ENCODE results near the gene FRAS1.
A peak's percentile ranks its signal among the peaks of the same experiment; 100 is the strongest.
"Not testable (repeated sequence)": the region's sequence is repeated elsewhere in the genome, so short reads cannot be mapped to it uniquely, and the experiment has no call there.

The FRAS1 gene

GRCh38 chr4:78291277-78291676, 234.2 kb downstream of the FRAS1 start:
- Histone ChIP-seq H3K9me3 (ENCODE audit: control insufficient read depth, low read length) (no peaks in the 10 kb centered on the region), H3K9ac (ENCODE audit: low read length) (no peak overlapping the region), H3K4me1 (ENCODE audit: control insufficient read depth, insufficient read depth, low read length) (peaks cover 43% of the 10 kb centered on the region), H3K4me3 (ENCODE audit: low read length) (no peak overlapping the region), H3K36me3 (ENCODE audit: control insufficient read depth, insufficient read depth, low read length, severe bottlenecking) (no peaks in the 10 kb centered on the region), H3K27me3 (replicated peaks; ENCODE audit: control insufficient read depth, insufficient read depth, low read length) (no peaks in the 10 kb centered on the region)
- no peak for DNase-seq (ENCODE audit: low read depth)

- no peaks in the 10 kb centered on the region for H3K9me3 ChIP-seq (ENCODE audit: control insufficient read depth, low read length)
- H3K27me3 ChIP-seq (replicated peaks; ENCODE audit: control insufficient read depth, insufficient read depth, low read length): no peaks in the 10 kb centered on the region
- H3K36me3 ChIP-seq (ENCODE audit: control insufficient read depth, insufficient read depth, low read length, severe bottlenecking): no peaks in the 10 kb centered on the region
- H3K4me1 ChIP-seq (ENCODE audit: control insufficient read depth, insufficient read depth, low read length): peaks cover 53% of the 10 kb centered on the region
- no peak overlapping the region for H3K9ac ChIP-seq (ENCODE audit: low read length)
- DNase-seq (ENCODE audit: low read depth): no peak
- no peak overlapping the region for H3K4me3 ChIP-seq (ENCODE audit: low read length)
These were observed 235.2 kb downstream of the FRAS1 start for GRCh38 chr4:78292341-78292740.

GRCh38 chr4:78292856-78293255, 235.7 kb downstream of the FRAS1 start:
- Histone ChIP-seq H3K36me3 (ENCODE audit: control insufficient read depth, insufficient read depth, low read length, severe bottlenecking) (no peaks in the 10 kb centered on the region), H3K9me3 (ENCODE audit: control insufficient read depth, low read length) (no peaks in the 10 kb centered on the region), H3K4me3 (ENCODE audit: low read length) (peak overlapping the region; percentile 41), H3K9ac (ENCODE audit: low read length) (peak overlapping the region; percentile 34), H3K27me3 (replicated peaks; ENCODE audit: control insufficient read depth, insufficient read depth, low read length) (no peaks in the 10 kb centered on the region), H3K4me1 (ENCODE audit: control insufficient read depth, insufficient read depth, low read length) (peaks cover 56% of the 10 kb centered on the region)
- peak; percentile 9 for DNase-seq (ENCODE audit: low read depth)

- Histone ChIP-seq H3K9me3 (ENCODE audit: control insufficient read depth, low read length) (no peaks in the 10 kb centered on the region), H3K4me1 (ENCODE audit: control insufficient read depth, insufficient read depth, low read length) (peaks cover 55% of the 10 kb centered on the region), H3K4me3 (ENCODE audit: low read length) (peak overlapping the region; percentile 41), H3K27me3 (replicated peaks; ENCODE audit: control insufficient read depth, insufficient read depth, low read length) (no peaks in the 10 kb centered on the region), H3K36me3 (ENCODE audit: control insufficient read depth, insufficient read depth, low read length, severe bottlenecking) (no peaks in the 10 kb centered on the region), H3K9ac (ENCODE audit: low read length) (peak overlapping the region; percentile 34)
- DNase-seq (ENCODE audit: low read depth): peak; percentile 47
These were observed 236.2 kb downstream of the FRAS1 start for GRCh38 chr4:78293348-78293747.

GRCh38 chr4:78293821-78294301, 236.7 kb downstream of the FRAS1 start:
- H3K9ac ChIP-seq (ENCODE audit: low read length): peak overlapping the region; percentile 34
- H3K4me1 ChIP-seq (ENCODE audit: control insufficient read depth, insufficient read depth, low read length): peaks cover 55% of the 10 kb centered on the region
- H3K27me3 ChIP-seq (replicated peaks; ENCODE audit: control insufficient read depth, insufficient read depth, low read length): no peaks in the 10 kb centered on the region
- H3K4me3 ChIP-seq (ENCODE audit: low read length): peak overlapping the region; percentile 41
- H3K36me3 ChIP-seq (ENCODE audit: control insufficient read depth, insufficient read depth, low read length, severe bottlenecking): no peaks in the 10 kb centered on the region
- DNase-seq (ENCODE audit: low read depth): peak; percentile 87
- no peaks in the 10 kb centered on the region for H3K9me3 ChIP-seq (ENCODE audit: control insufficient read depth, low read length)

- no peak for DNase-seq (ENCODE audit: low read depth)
- H3K9ac ChIP-seq (ENCODE audit: low read length): peak overlapping the region; percentile 82
These were observed 239.1 kb downstream of the FRAS1 start for GRCh38 chr4:78296261-78296660.

GRCh38 chr4:78297116-78297800, 240.1 kb downstream of the FRAS1 start:
- Histone ChIP-seq H3K27me3 (replicated peaks; ENCODE audit: control insufficient read depth, insufficient read depth, low read length) (no peaks in the 10 kb centered on the region), H3K36me3 (ENCODE audit: control insufficient read depth, insufficient read depth, low read length, severe bottlenecking) (no peaks in the 10 kb centered on the region), H3K4me3 (ENCODE audit: low read length) (peak overlapping the region; percentile 59), H3K4me1 (ENCODE audit: control insufficient read depth, insufficient read depth, low read length) (peaks cover 63% of the 10 kb centered on the region), H3K9me3 (ENCODE audit: control insufficient read depth, low read length) (no peaks in the 10 kb centered on the region), H3K9ac (ENCODE audit: low read length) (peak overlapping the region; percentile 82)
- peak; percentile 83 for DNase-seq (ENCODE audit: low read depth)

More at GRCh38 chr4:78296261-78296660, 239.1 kb downstream of the FRAS1 start:
- Histone ChIP-seq H3K4me1 (ENCODE audit: control insufficient read depth, insufficient read depth, low read length) (peaks cover 64% of the 10 kb centered on the region), H3K4me3 (ENCODE audit: low read length) (peak overlapping the region; percentile 59), H3K9me3 (ENCODE audit: control insufficient read depth, low read length) (no peaks in the 10 kb centered on the region), H3K27me3 (replicated peaks; ENCODE audit: control insufficient read depth, insufficient read depth, low read length) (no peaks in the 10 kb centered on the region), H3K36me3 (ENCODE audit: control insufficient read depth, insufficient read depth, low read length, severe bottlenecking) (no peaks in the 10 kb centered on the region)

GRCh38 chr4:78298618-78299017, 241.5 kb downstream of the FRAS1 start:
- Histone ChIP-seq H3K27me3 (replicated peaks; ENCODE audit: control insufficient read depth, insufficient read depth, low read length) (no peaks in the 10 kb centered on the region), H3K36me3 (ENCODE audit: control insufficient read depth, insufficient read depth, low read length, severe bottlenecking) (no peaks in the 10 kb centered on the region), H3K9me3 (ENCODE audit: control insufficient read depth, low read length) (no peaks in the 10 kb centered on the region), H3K9ac (ENCODE audit: low read length) (no peak overlapping the region), H3K4me1 (ENCODE audit: control insufficient read depth, insufficient read depth, low read length) (peaks cover 49% of the 10 kb centered on the region), H3K4me3 (ENCODE audit: low read length) (no peak overlapping the region)
- peak; percentile 62 for DNase-seq (ENCODE audit: low read depth)

- no peaks in the 10 kb centered on the region for H3K27me3 ChIP-seq (replicated peaks; ENCODE audit: control insufficient read depth, insufficient read depth, low read length)
- no peak overlapping the region for H3K4me3 ChIP-seq (ENCODE audit: low read length)
- peak; percentile 52 for DNase-seq (ENCODE audit: low read depth)
- no peaks in the 10 kb centered on the region for H3K9me3 ChIP-seq (ENCODE audit: control insufficient read depth, low read length)
- no peaks in the 10 kb centered on the region for H3K36me3 ChIP-seq (ENCODE audit: control insufficient read depth, insufficient read depth, low read length, severe bottlenecking)
- no peak overlapping the region for H3K9ac ChIP-seq (ENCODE audit: low read length)
- H3K4me1 ChIP-seq (ENCODE audit: control insufficient read depth, insufficient read depth, low read length): peaks cover 40% of the 10 kb centered on the region
These were observed 242.4 kb downstream of the FRAS1 start for GRCh38 chr4:78299565-78299972.

GRCh38 chr4:78307263-78307662, 250.1 kb downstream of the FRAS1 start:
- DNase-seq (ENCODE audit: low read depth); H3K9ac ChIP-seq (ENCODE audit: low read length); H3K27me3 ChIP-seq (replicated peaks; ENCODE audit: control insufficient read depth, insufficient read depth, low read length); H3K36me3 ChIP-seq (ENCODE audit: control insufficient read depth, insufficient read depth, low read length, severe bottlenecking); H3K9me3 ChIP-seq (ENCODE audit: control insufficient read depth, low read length); H3K4me3 ChIP-seq (ENCODE audit: low read length): not testable (repeated sequence)
- peaks cover 21% of the 10 kb centered on the region for H3K4me1 ChIP-seq (ENCODE audit: control insufficient read depth, insufficient read depth, low read length)

GRCh38 chr4:78308517-78308916, 251.4 kb downstream of the FRAS1 start:
- Histone ChIP-seq H3K36me3 (ENCODE audit: control insufficient read depth, insufficient read depth, low read length, severe bottlenecking) (no peaks in the 10 kb centered on the region), H3K4me3 (ENCODE audit: low read length) (no peak overlapping the region)
- DNase-seq (ENCODE audit: low read depth): no peak

GRCh38 chr4:78309352-78309751, 252.2 kb downstream of the FRAS1 start:
- H3K27me3 ChIP-seq (replicated peaks; ENCODE audit: control insufficient read depth, insufficient read depth, low read length): no peaks in the 10 kb centered on the region
- H3K9me3 ChIP-seq (ENCODE audit: control insufficient read depth, low read length): no peaks in the 10 kb centered on the region
- no peak overlapping the region for H3K4me3 ChIP-seq (ENCODE audit: low read length)
- no peaks in the 10 kb centered on the region for H3K36me3 ChIP-seq (ENCODE audit: control insufficient read depth, insufficient read depth, low read length, severe bottlenecking)
- no peak for DNase-seq (ENCODE audit: low read depth)
- H3K9ac ChIP-seq (ENCODE audit: low read length): no peak overlapping the region
- peaks cover 42% of the 10 kb centered on the region for H3K4me1 ChIP-seq (ENCODE audit: control insufficient read depth, insufficient read depth, low read length)

More at GRCh38 chr4:78308517-78308916, 251.4 kb downstream of the FRAS1 start:
- peaks cover 34% of the 10 kb centered on the region for H3K4me1 ChIP-seq (ENCODE audit: control insufficient read depth, insufficient read depth, low read length)
- no peak overlapping the region for H3K9ac ChIP-seq (ENCODE audit: low read length)
- no peaks in the 10 kb centered on the region for H3K27me3 ChIP-seq (replicated peaks; ENCODE audit: control insufficient read depth, insufficient read depth, low read length)
- H3K9me3 ChIP-seq (ENCODE audit: control insufficient read depth, low read length): no peaks in the 10 kb centered on the region

Data from adipocyte (in vitro differentiated cells).